HepG2 (cell line): ENCODE results near the gene FAM81A. TPM values are rescaled to one million over a fixed set of nuclear protein-coding genes. Genes with fewer than 3 reads are reported as not detected.

ENCODE experiments used
- ATAC-seq: fragments of 200-7000 bp; cut with Tn5 transposase; 3 replicates; pipeline ENCODE4 v1.9.1; 2020; ENCODE audit warnings: mild to moderate bottlenecking, moderate library complexity
- BruUV-seq: library from RNA; stranded (reverse); fragments of 400-500 nt; replicated peaks from 2 replicates; lab custom pipeline; 2021; lab: Mats Ljungman, UMichigan
- CTCF ChIA-PET: fragments of 300-600 bp; formaldehyde crosslinking; extraction: SDS; loops from one replicate; lab custom pipeline; 2021; ENCODE audit warnings: low total read pairs, inconsistent platforms, low intra/inter-chr PET ratio; lab: Yijun Ruan, JAX
- POLR2A ChIA-PET: fragments of 350-600 bp; sonication (Branson Sonifier 250); formaldehyde crosslinking; loops from one replicate; lab custom pipeline; 2020; ENCODE audit warnings: antibody characterized with exemption, inconsistent platforms; lab: Yijun Ruan, JAX
- DNase-seq: peaks from one replicate; pipeline ENCODE4 v3.0.0-alpha.2; 2015; ENCODE audit warnings: low spot score
- FAIRE-seq: peaks from 3 replicates; lab custom pipeline; 2011; peaks lifted over from hg19 to GRCh38; lab: Jason Lieb, UNC
- H2AFZ ChIP-seq: one replicate; pipeline ENCODE4 v1.6.1; 2011; ENCODE audit warnings: low read length, inconsistent platforms
- H3K27ac ChIP-seq: fragments of 300-600 bp; 3 replicates; pipeline ENCODE4 v1.8.0; 2011; ENCODE audit warnings: mixed run types, mild to moderate bottlenecking, mixed read lengths, low read length, inconsistent platforms; ENCODE audit not compliant: insufficient read depth; ENCODE audit errors: extremely low read length
- H3K27me3 ChIP-seq, 2 experiments: fragments of 200-600 bp in 1 of 2; 2 replicates in 1 of 2; 3 replicates in 1 of 2; pipeline versions ENCODE4 v1.6.0 to v1.8.0; 2011; ENCODE audit warnings: low read length in 2 of 2, mild to moderate bottlenecking in 2 of 2, moderate library complexity in 2 of 2, inconsistent platforms in 1 of 2; ENCODE audit not compliant: insufficient read depth in 2 of 2, control insufficient read depth in 1 of 2
- H3K36me3 ChIP-seq, 2 experiments: fragments of 200-600 bp in 1 of 2; replicated peaks in 1 of 2; 2 replicates in 1 of 2; 3 replicates in 1 of 2; pipeline versions ENCODE4 v1.5.1 to v1.8.0; 2011; ENCODE audit warnings: low read length in 2 of 2, inconsistent platforms in 1 of 2; ENCODE audit not compliant: insufficient read depth in 2 of 2, control insufficient read depth in 1 of 2
- H3K4me1 ChIP-seq: 2 replicates; pipeline ENCODE4 v1.5.1; 2012; ENCODE audit warnings: low read length, inconsistent platforms; ENCODE audit not compliant: insufficient read depth
- H3K4me2 ChIP-seq: 2 replicates; pipeline ENCODE4 v1.6.0; 2011; ENCODE audit warnings: low read depth, low read length, inconsistent platforms
- H3K4me3 ChIP-seq, 3 experiments: fragments of 200-600 bp in 1 of 3; sonication (generic), shearing (Covaris generic) in 1 of 3; replicated peaks in 1 of 3; 2 replicates each; pipeline ENCODE4 v1.5.1; 2011 to 2016; ENCODE audit warnings: low read length in 3 of 3, inconsistent platforms in 2 of 3, low read depth in 2 of 3, mild to moderate bottlenecking in 2 of 3, control low read depth in 1 of 3, mixed read lengths in 1 of 3; ENCODE audit not compliant: insufficient read depth in 1 of 3
- H3K79me2 ChIP-seq: one replicate; pipeline ENCODE4 v1.6.1; 2011; ENCODE audit warnings: low read length, inconsistent platforms; ENCODE audit not compliant: insufficient read depth
- H3K9ac ChIP-seq: 2 replicates; pipeline ENCODE4 v1.6.0; 2011; ENCODE audit warnings: mild to moderate bottlenecking, low read depth, low read length, inconsistent platforms; ENCODE audit not compliant: insufficient read depth
- H3K9me3 ChIP-seq: 2 replicates; pipeline ENCODE4 v1.5.1; 2012; ENCODE audit warnings: mild to moderate bottlenecking, low read length
- H4K20me1 ChIP-seq: 2 replicates; pipeline ENCODE4 v1.6.0; 2011; ENCODE audit warnings: inconsistent platforms, mild to moderate bottlenecking, low read length, moderate library complexity; ENCODE audit not compliant: insufficient read depth
- CBX1 ChIP-seq: IDR thresholded peaks from one replicate; pipeline ENCODE4 v1.6.1; 2016; ENCODE audit warnings: antibody characterized with exemption, low read depth
- CCAR2 ChIP-seq: fragments of 200-400 bp; formaldehyde crosslinking; optimal IDR thresholded peaks from 2 replicates; pipeline ENCODE3; 2018; ENCODE audit warnings: low read depth, mild to moderate bottlenecking, low read length, moderate library complexity
- CHD2 ChIP-seq: IDR thresholded peaks from 2 replicates; pipeline ENCODE4 v1.6.1; 2011; ENCODE audit warnings: low read depth, low read length, improper control_type of control experiment
- DNMT1 ChIP-seq: sonication (generic); formaldehyde crosslinking; IDR thresholded peaks from 2 replicates; pipeline ENCODE4 v1.5.1; 2020; ENCODE audit warnings: mild to moderate bottlenecking, missing genetic modification reagents
- HNRNPH1 ChIP-seq: fragments of 200-400 bp; formaldehyde crosslinking; optimal IDR thresholded peaks from 2 replicates; pipeline ENCODE3; 2017; ENCODE audit warnings: mild to moderate bottlenecking, low read depth, low read length
- IRF2 ChIP-seq: IDR thresholded peaks from 2 replicates; pipeline ENCODE4 v1.6.1; 2018; ENCODE audit warnings: missing genetic modification reagents, missing compliant biosample characterization
- JUNB ChIP-seq: sonication (generic); formaldehyde crosslinking; IDR thresholded peaks from 2 replicates; pipeline ENCODE4 v1.8.0; 2022; ENCODE audit warnings: missing genetic modification reagents, mild to moderate bottlenecking, borderline replicate concordance
- KLF12 ChIP-seq: sonication (generic); formaldehyde crosslinking; IDR thresholded peaks from 2 replicates; pipeline ENCODE4 v1.4.0; 2020; ENCODE audit warnings: missing genetic modification reagents, borderline replicate concordance
- NFATC3 ChIP-seq: sonication (generic); formaldehyde crosslinking; IDR thresholded peaks from 2 replicates; pipeline ENCODE4 v1.5.1; 2020; ENCODE audit warnings: mild to moderate bottlenecking, missing genetic modification reagents
- RBM39 ChIP-seq: fragments of 200-400 bp; formaldehyde crosslinking; IDR thresholded peaks from one replicate; pipeline ENCODE4 v1.6.1; 2018; ENCODE audit warnings: antibody characterized with exemption, mild to moderate bottlenecking, low read depth, low read length; ENCODE audit not compliant: poor library complexity, severe bottlenecking
- ZMYM4 ChIP-seq: sonication (generic); formaldehyde crosslinking; IDR thresholded peaks from 2 replicates; pipeline ENCODE4 v1.8.1; 2023; ENCODE audit warnings: mild to moderate bottlenecking, missing genetic modification reagents
- ZNF292 ChIP-seq: sonication (generic); formaldehyde crosslinking; IDR thresholded peaks from 2 replicates; pipeline ENCODE4 v1.8.1; 2022; ENCODE audit warnings: mild to moderate bottlenecking, low read depth, missing genetic modification reagents, borderline replicate concordance
- ZNF383 ChIP-seq: sonication (generic); formaldehyde crosslinking; IDR thresholded peaks from 2 replicates; pipeline ENCODE4 v1.4.0; 2020; ENCODE audit warnings: missing genetic modification reagents, mild to moderate bottlenecking, borderline replicate concordance
- ZNF768 ChIP-seq: sonication (generic); formaldehyde crosslinking; IDR thresholded peaks from 2 replicates; pipeline ENCODE4 v1.4.0; 2020; ENCODE audit warnings: missing genetic modification reagents
- ZNF883 ChIP-seq: sonication (generic); formaldehyde crosslinking; IDR thresholded peaks from 2 replicates; pipeline ENCODE4 v1.5.1; 2020; ENCODE audit warnings: mild to moderate bottlenecking, missing genetic modification reagents; ENCODE audit errors: not compliant biosample characterization
- ZSCAN21 ChIP-seq: sonication (generic); formaldehyde crosslinking; IDR thresholded peaks from 2 replicates; pipeline ENCODE4 v1.8.0; 2022; ENCODE audit warnings: mild to moderate bottlenecking, missing genetic modification reagents, moderate library complexity, borderline replicate concordance
- WGBS: methylation state at CpG from one replicate; pipeline ENCODE4 v1.1.6; 2017; ENCODE audit warnings: low lambda C conversion rate; 5-methylcytosine and 5-hydroxymethylcytosine counted together
- in situ Hi-C: cut with HindIII; loops from 2 replicates; pipeline ENCODE4 v1.10.0; 2017; ENCODE audit warnings: low pct_unique_long_range_greater_than_20kb; ENCODE audit not compliant: extremely low pct_ligation_motif_present
- intact Hi-C: fragments of 100-400 bp; cut with micrococcal nuclease; formaldehyde crosslinking; loops from one replicate; pipeline ENCODE4 v1.10.0; 2022; ENCODE audit not compliant: unreplicated experiment
- polyA plus RNA-seq, 8 experiments: library from polyadenylated mRNA; depleted of rRNA in 3 of 8; stranded (reverse) in 7 of 8; unstranded in 1 of 8; fragments of >200 nt; fragmentation: Illumina TruSeq in 4 of 8; extraction: Trizol in 4 of 8; gene quantifications; 2 replicates each; pipeline versions ENCODE4 v1.2.1 to v1.2.3, GENCODE V29; 2011 to 2016; ENCODE audit warnings: low read depth in 4 of 8, missing spikeins in 1 of 8, mixed read lengths in 1 of 8; ENCODE audit not compliant: insufficient read depth in 1 of 8
- total RNA-seq, 5 experiments: library from RNA; depleted of rRNA; stranded (reverse); fragments of >200 nt; fragmentation: Illumina TruSeq; extraction: Trizol; gene quantifications; 2 replicates each; pipeline ENCODE4 v1.2.3, GENCODE V29; 2016; ENCODE audit warnings: low read depth in 1 of 5
- TF ChIP-seq, protein P1 (sequence below): sonication (generic); formaldehyde crosslinking; IDR thresholded peaks from 2 replicates; pipeline ENCODE4 v1.5.1; 2020; ENCODE audit warnings: missing genetic modification reagents, mild to moderate bottlenecking, borderline replicate concordance
- TF ChIP-seq, protein P2 (sequence below): sonication (generic); formaldehyde crosslinking; IDR thresholded peaks from 2 replicates; pipeline ENCODE4 v1.8.1; 2023; ENCODE audit warnings: mild to moderate bottlenecking, missing genetic modification reagents, borderline replicate concordance
- TF ChIP-seq, protein P3 (sequence below): sonication (generic); formaldehyde crosslinking; IDR thresholded peaks from 2 replicates; pipeline ENCODE4 v1.5.0; 2020; ENCODE audit warnings: missing genetic modification reagents
- TF ChIP-seq, protein P4 (sequence below): sonication (generic); formaldehyde crosslinking; IDR thresholded peaks from 2 replicates; pipeline ENCODE4 v1.4.0; 2020; ENCODE audit warnings: missing genetic modification reagents, mild to moderate bottlenecking, borderline replicate concordance

FAM81A gene
- total and polyA plus RNA-seq, 2 of the 13 experiments (the other 11 are each of a cell fraction or from before 2014, with no cell fraction given), result 0.09 TPM; not detected in 1

DNA sequence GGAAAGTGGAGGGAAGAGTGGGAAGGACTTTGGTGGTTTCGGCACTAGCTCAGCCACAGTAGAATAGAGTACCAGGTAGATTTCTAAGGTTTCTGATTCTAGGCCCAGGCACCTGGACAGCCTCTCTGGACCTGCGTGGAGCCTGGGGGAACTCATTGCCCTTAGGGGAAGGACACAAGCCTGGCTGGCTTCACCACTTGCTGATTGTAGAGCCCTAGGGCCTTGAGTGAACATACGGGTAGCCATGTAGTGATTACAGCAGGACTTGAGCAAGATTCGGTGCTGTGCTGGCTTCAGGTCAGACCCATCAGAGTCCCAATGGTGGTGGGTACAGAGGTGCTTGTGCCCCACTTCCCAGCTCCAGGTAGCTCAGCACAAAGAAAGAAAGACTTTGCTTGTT is 47.0 kb downstream of the FAM81A start:
- Histone ChIP-seq H3K36me3 (no peaks in the 10 kb centered on the region), H2AFZ (no peak overlapping the region), H3K9me3 (no peaks in the 10 kb centered on the region; the same call in 1 of the 2 replicates), H3K9ac (no peak overlapping the region), H3K4me2 (no peak overlapping the region), H4K20me1 (no peaks in the 10 kb centered on the region), H3K79me2 (no peaks in the 10 kb centered on the region), H3K4me1 (no peaks in the 10 kb centered on the region), H3K4me3 (no peak overlapping the region), H3K27me3 (0 out of 5 replicates have a peak, but pooled peaks cover 0 to 4% of the 10 kb centered on the region in 2 experiments), H3K27ac (no peak overlapping the region)
- TF ChIP-seq CHD2, result no peak
- TF ChIP-seq, protein P1, sequence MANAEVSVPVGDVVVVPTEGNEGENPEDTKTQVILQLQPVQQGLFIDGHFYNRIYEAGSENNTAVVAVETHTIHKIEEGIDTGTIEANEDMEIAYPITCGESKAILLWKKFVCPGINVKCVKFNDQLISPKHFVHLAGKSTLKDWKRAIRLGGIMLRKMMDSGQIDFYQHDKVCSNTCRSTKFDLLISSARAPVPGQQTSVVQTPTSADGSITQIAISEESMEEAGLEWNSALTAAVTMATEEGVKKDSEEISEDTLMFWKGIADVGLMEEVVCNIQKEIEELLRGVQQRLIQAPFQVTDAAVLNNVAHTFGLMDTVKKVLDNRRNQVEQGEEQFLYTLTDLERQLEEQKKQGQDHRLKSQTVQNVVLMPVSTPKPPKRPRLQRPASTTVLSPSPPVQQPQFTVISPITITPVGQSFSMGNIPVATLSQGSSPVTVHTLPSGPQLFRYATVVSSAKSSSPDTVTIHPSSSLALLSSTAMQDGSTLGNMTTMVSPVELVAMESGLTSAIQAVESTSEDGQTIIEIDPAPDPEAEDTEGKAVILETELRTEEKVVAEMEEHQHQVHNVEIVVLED (CRISPR knock-in tag), result no peak
- no peak for TF ChIP-seq IRF2 (CRISPR knock-in tag)
- no peak for TF ChIP-seq RBM39
- TF ChIP-seq ZNF292 (CRISPR knock-in tag), result no peak
- no peak for TF ChIP-seq DNMT1
- TF ChIP-seq HNRNPH1, result no peak
- no peak for TF ChIP-seq ZSCAN21 (CRISPR knock-in tag)
- TF ChIP-seq CBX1, result no peak
- TF ChIP-seq KLF12 (CRISPR knock-in tag), result no peak
- no peak for TF ChIP-seq ZNF383
- TF ChIP-seq, protein P2, sequence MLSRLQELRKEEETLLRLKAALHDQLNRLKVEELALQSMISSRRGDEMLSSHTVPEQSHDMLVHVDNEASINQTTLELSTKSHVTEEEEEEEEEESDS, result no peak
- TF ChIP-seq ZNF883 (CRISPR knock-in tag), result no peak
- TF ChIP-seq ZNF768, result no peak
- TF ChIP-seq, protein P3, sequence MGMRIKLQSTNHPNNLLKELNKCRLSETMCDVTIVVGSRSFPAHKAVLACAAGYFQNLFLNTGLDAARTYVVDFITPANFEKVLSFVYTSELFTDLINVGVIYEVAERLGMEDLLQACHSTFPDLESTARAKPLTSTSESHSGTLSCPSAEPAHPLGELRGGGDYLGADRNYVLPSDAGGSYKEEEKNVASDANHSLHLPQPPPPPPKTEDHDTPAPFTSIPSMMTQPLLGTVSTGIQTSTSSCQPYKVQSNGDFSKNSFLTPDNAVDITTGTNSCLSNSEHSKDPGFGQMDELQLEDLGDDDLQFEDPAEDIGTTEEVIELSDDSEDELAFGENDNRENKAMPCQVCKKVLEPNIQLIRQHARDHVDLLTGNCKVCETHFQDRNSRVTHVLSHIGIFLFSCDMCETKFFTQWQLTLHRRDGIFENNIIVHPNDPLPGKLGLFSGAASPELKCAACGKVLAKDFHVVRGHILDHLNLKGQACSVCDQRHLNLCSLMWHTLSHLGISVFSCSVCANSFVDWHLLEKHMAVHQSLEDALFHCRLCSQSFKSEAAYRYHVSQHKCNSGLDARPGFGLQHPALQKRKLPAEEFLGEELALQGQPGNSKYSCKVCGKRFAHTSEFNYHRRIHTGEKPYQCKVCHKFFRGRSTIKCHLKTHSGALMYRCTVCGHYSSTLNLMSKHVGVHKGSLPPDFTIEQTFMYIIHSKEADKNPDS (CRISPR knock-in tag), result no peak
- no peak for TF ChIP-seq CCAR2
- TF ChIP-seq JUNB (CRISPR knock-in tag), result no peak
- TF ChIP-seq NFATC3 (CRISPR knock-in tag), result no peak
- TF ChIP-seq ZMYM4 (CRISPR knock-in tag), result no peak
- TF ChIP-seq, protein P4, sequence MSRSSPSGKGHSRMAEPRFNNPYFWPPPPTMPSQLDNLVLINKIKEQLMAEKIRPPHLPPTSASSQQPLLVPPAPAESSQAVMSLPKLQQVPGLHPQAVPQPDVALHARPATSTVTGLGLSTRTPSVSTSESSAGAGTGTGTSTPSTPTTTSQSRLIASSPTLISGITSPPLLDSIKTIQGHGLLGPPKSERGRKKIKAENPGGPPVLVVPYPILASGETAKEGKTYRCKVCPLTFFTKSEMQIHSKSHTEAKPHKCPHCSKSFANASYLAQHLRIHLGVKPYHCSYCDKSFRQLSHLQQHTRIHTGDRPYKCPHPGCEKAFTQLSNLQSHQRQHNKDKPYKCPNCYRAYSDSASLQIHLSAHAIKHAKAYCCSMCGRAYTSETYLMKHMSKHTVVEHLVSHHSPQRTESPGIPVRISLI (CRISPR knock-in tag), result no peak
- ChIA-PET POLR2A (no interaction called here), CTCF (no interaction called here)
- in situ Hi-C loops (loop anchor here (25.0 kb wide), 1 partner anchor 1248 kb away; no protein-coding TSS in a partner anchor), intact Hi-C loops (no loop called here)
- no peak for DNase-seq
- no peak for ATAC-seq
- no TSS peak for BruUV-seq
- WGBS, result 50% methylated on average over 2 of the region's 4 CpGs
- FAIRE-seq, result no peak
